Measurements from ENCODE around the gene HOMEZ. TPM values are rescaled to one million over a fixed set of nuclear protein-coding genes. Genes with fewer than 3 reads are reported as not detected.

Gene HOMEZ
- total RNA-seq, 1 experiment from 2014 or later: 18.2 TPM

DNA sequence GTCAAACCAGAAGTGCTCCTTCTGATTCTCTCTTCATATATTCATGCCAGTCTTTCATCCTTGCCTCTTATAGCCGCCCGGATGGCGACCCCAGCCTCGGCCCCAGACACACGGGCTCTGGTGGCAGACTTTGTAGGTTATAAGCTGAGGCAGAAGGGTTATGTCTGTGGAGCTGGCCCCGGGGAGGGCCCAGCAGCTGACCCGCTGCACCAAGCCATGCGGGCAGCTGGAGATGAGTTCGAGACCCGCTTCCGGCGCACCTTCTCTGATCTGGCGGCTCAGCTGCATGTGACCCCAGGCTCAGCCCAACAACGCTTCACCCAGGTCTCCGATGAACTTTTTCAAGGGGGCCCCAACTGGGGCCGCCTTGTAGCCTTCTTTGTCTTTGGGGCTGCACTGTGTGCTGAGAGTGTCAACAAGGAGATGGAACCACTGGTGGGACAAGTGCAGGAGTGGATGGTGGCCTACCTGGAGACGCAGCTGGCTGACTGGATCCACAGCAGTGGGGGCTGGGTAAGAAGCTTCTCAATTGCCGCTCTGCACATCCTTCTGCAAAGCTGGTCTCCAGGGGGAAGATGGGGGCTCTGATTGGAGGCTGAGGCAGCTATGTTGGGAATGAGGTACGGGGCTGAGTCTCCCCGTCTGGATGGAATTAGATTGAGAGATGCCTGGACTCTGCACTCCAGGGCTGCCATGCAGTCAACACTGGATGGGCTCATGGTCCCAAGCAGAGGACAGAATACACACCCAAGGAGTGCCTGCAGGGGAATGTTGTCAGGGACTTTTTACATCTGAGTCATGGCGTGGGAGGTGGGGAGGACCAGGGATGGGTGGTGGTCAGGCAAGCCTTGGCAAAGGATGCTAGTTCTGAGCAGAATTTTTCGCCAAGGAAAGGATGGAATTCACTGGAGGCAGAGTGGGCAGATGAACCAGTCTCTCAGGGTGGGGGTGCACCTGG, 22.0 kb upstream of the HOMEZ start:
- intact Hi-C loops (cut with micrococcal nuclease): loop anchor here (10.0 kb wide), 1 partner anchor 323 kb away; the partner anchor contains the start of gene AJUBA
- no peaks in the 10 kb centered on the region for H3K9me3 ChIP-seq (ENCODE audit: control insufficient read depth in 1 of 2, insufficient read depth in 1 of 2, low read depth in 1 of 2, low read length in 2 of 2)
- POLR2A ChIA-PET: no interaction called here
- no peak for ATAC-seq
- peak overlapping the region; percentile 92 for H3K4me2 ChIP-seq (ENCODE audit: low read length)
- H3K9ac ChIP-seq (ENCODE audit: low read length): peak overlapping the region; percentile 81
- no peak overlapping the region for H2AFZ ChIP-seq (ENCODE audit: low read depth, low read length, poor library complexity, severe bottlenecking)
- H3K27me3 ChIP-seq (ENCODE audit: insufficient read depth, low read length): no peaks in the 10 kb centered on the region
- peak overlapping the region; percentile 76 to 99 for H3K4me3 ChIP-seq (replicated peaks in 1 of 2; ENCODE audit: low read depth in 1 of 2, low read length in 2 of 2)
- BruUV-seq (replicated peaks): no TSS peak
- H3K4me1 ChIP-seq (ENCODE audit: control insufficient read depth in 1 of 2, insufficient read depth in 2 of 2, low read length in 2 of 2): peaks cover 19 to 27% of the 10 kb centered on the region in 2 experiments
- H4K20me1 ChIP-seq (ENCODE audit: insufficient read depth): no peaks in the 10 kb centered on the region
- DNase-seq (ENCODE audit: low read depth, low spot score): no peak
- RAD21 ChIA-PET (ENCODE audit: low non-redundant PET in 1 of 2, low total read pairs in 2 of 2, uncharacterized antibody in 2 of 2, unreplicated experiment in 2 of 2): no interaction called here
- H3K79me2 ChIP-seq (ENCODE audit: insufficient read depth, low read length): peaks cover 54% of the 10 kb centered on the region
- no peaks in the 10 kb centered on the region for H3K9me2 ChIP-seq (ENCODE audit: insufficient read depth)
- peak overlapping the region; percentile 79 for H3K27ac ChIP-seq (ENCODE audit: low read depth, low read length)
- CTCF ChIA-PET: interaction anchor here (2.4 kb wide), 1 partner anchor 13 kb away, joined by 15 read pairs; the partner anchor contains the start of gene PABPN1
- TF ChIP-seq YY1 (IDR thresholded peaks at IDR 0.05; ENCODE audit: extremely low read depth, insufficient replicate concordance, low read depth, low read length) (no peak), POLR2AphosphoS5 (IDR thresholded peaks at IDR 0.05; ENCODE audit: low read depth, low read length) (no peak), SP1 (IDR thresholded peaks at IDR 0.05; ENCODE audit: low read depth) (no peak), EGR1 (IDR thresholded peaks at IDR 0.05; ENCODE audit: low read depth) (no peak), CBX3 (IDR thresholded peaks at IDR 0.05; ENCODE audit: low read depth) (no peak), ELF1 (IDR thresholded peaks at IDR 0.05; ENCODE audit: borderline replicate concordance, low read depth) (no peak), ZFX (IDR thresholded peaks at IDR 0.05) (no peak), ZNF274 (IDR thresholded peaks at IDR 0.05; ENCODE audit: low read depth, low read length) (no peak)
- TF ChIP-seq, protein P1, sequence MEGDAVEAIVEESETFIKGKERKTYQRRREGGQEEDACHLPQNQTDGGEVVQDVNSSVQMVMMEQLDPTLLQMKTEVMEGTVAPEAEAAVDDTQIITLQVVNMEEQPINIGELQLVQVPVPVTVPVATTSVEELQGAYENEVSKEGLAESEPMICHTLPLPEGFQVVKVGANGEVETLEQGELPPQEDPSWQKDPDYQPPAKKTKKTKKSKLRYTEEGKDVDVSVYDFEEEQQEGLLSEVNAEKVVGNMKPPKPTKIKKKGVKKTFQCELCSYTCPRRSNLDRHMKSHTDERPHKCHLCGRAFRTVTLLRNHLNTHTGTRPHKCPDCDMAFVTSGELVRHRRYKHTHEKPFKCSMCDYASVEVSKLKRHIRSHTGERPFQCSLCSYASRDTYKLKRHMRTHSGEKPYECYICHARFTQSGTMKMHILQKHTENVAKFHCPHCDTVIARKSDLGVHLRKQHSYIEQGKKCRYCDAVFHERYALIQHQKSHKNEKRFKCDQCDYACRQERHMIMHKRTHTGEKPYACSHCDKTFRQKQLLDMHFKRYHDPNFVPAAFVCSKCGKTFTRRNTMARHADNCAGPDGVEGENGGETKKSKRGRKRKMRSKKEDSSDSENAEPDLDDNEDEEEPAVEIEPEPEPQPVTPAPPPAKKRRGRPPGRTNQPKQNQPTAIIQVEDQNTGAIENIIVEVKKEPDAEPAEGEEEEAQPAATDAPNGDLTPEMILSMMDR (IDR thresholded peaks at IDR 0.05 in 2 of 3, conservative IDR thresholded peaks at IDR 0.05 in 1 of 3; ENCODE audit: borderline replicate concordance in 1 of 3, insufficient read depth in 1 of 3, low read depth in 2 of 3, low read length in 2 of 3): no peak
- TF ChIP-seq, protein P2, sequence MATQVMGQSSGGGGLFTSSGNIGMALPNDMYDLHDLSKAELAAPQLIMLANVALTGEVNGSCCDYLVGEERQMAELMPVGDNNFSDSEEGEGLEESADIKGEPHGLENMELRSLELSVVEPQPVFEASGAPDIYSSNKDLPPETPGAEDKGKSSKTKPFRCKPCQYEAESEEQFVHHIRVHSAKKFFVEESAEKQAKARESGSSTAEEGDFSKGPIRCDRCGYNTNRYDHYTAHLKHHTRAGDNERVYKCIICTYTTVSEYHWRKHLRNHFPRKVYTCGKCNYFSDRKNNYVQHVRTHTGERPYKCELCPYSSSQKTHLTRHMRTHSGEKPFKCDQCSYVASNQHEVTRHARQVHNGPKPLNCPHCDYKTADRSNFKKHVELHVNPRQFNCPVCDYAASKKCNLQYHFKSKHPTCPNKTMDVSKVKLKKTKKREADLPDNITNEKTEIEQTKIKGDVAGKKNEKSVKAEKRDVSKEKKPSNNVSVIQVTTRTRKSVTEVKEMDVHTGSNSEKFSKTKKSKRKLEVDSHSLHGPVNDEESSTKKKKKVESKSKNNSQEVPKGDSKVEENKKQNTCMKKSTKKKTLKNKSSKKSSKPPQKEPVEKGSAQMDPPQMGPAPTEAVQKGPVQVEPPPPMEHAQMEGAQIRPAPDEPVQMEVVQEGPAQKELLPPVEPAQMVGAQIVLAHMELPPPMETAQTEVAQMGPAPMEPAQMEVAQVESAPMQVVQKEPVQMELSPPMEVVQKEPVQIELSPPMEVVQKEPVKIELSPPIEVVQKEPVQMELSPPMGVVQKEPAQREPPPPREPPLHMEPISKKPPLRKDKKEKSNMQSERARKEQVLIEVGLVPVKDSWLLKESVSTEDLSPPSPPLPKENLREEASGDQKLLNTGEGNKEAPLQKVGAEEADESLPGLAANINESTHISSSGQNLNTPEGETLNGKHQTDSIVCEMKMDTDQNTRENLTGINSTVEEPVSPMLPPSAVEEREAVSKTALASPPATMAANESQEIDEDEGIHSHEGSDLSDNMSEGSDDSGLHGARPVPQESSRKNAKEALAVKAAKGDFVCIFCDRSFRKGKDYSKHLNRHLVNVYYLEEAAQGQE (IDR thresholded peaks at IDR 0.05; ENCODE audit: low read depth): no peak
- H3K36me3 ChIP-seq (ENCODE audit: control insufficient read depth in 1 of 2, insufficient read depth in 2 of 2, low read length in 2 of 2): peaks cover 30 to 39% of the 10 kb centered on the region in 2 experiments

All from HCT116 (cell line).